CD4-positive, alpha-beta T cell treated with Interleukin-6 for 4 hours (primary cell): Measurements from ENCODE around the gene STBD1.
"Not testable (repeated sequence)": the region's sequence is repeated elsewhere in the genome, so short reads cannot be mapped to it uniquely, and the experiment has no call there.

Experiments used
- DNase-seq: peaks from one replicate; pipeline ENCODE4 v3.0.0-alpha.2; 2020; ENCODE audit warnings: mixed read lengths

STBD1 gene

GRCh38 chr4:76326515-76326914 lies 20.0 kb downstream of the STBD1 start:
- DNase-seq = no peak

- DNase-seq = no peak
These were observed 28.4 kb downstream of the STBD1 start for GRCh38 chr4:76334885-76335284.

DNA sequence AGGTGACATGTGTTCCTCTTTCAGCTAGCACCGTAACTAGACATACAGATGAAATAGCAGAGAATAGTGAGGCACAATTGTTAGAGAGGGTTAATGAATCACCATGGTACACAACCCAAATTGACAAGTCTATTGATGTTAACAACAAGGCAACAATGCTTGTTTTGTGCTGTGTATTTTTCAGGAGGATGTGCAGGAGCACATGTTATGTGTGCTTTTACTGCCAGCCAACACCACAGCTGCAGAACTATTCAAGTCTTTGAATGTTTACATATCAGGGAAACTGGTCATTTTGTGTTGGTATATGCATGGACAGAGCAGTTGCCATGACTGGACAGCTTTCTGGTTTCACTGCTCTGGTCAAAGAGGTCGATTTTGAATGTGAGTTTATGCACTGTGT lies 32.8 kb downstream of the STBD1 start:
- no peak for DNase-seq

GRCh38 chr4:76341063-76341462 lies 34.5 kb downstream of the STBD1 start:
- no peak for DNase-seq

DNA sequence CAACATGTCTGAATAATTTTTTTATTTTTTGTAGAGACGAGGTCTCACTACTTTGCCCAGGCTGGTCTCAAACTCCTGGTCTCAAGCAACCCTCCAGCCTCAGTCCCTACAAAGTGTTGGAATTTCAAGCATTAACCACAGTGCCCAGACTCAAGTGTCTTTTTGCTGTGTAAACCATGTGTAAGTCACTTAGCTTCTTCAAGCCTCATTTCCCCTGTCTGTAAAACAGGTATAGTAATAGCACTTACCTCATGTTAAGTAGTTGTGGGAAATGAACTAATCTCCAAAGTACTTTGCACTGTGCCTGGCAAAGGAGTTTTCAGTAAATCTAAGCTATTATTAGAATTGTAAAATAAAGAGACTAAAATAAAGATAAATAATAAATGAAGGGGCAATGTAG lies 35.7 kb downstream of the STBD1 start:
- no peak for DNase-seq

DNA sequence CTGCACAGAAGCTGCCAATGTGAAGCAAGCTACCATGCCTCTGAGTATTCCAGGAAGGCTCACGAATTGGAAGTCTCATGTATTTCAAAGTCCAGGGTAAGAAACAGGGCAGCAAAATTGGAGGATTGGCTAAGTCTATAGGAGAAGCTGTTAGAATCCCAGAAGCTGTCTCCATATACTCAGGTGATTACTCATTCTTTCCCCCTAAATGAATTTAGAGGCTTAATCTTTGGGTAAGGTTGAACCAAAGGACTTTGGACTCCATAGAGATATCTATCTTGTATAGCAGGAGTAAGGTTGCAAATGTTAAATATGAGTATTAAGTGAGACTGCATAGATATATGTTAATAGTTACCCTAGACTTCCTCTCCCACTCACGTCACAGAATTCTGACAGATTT lies 36.3 kb downstream of the STBD1 start:
- DNase-seq = no peak

GRCh38 chr4:76354517-76355473 lies 48.3 kb downstream of the STBD1 start:
- DNase-seq = peak; percentile 23

- no peak for DNase-seq
These were observed 51.4 kb downstream of the STBD1 start for GRCh38 chr4:76357981-76358380.

DNA sequence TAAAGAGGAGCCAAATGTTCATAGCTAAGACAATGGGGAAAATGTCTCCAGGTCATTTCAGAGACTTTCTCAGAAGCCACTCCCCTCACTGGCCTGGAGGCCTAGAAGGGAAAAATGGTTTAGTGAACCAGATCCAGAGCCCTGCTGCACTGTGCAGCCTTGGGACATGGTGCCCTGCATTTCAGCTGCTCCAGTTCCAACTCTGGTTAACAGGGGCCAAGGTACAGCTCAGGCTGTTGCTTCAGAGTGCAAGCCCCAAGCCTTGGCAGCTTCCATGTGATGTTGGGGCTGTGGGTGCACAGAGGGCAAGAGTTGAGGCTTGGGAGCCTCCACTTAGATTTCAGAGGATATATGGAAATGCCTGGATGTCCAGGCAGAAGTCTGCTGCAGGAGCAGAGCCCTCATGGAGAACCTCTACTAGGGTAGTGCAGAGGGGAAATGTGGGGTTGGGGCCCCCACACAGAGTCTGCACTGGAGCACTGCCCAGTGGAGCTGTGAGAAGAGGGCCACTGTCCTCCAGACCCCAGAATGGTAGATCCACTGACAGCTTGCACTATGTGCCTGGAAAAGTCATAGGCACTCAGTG lies 53.4 kb downstream of the STBD1 start:
- not testable (repeated sequence) for DNase-seq
